ENCODE data around the gene TFR2. TPM values are rescaled to one million over a fixed set of nuclear protein-coding genes. Genes with fewer than 3 reads are reported as not detected.

Gene TFR2
- total and polyA plus RNA-seq, 2 of the 13 experiments (the other 11 are each of a cell fraction or from before 2014, with no cell fraction given) = 36.9 to 64.2 TPM

GRCh38 chr7:100649826-100650565, 8.6 kb upstream of the TFR2 start (continued):
- TF ChIP-seq SP1 (IDR thresholded peaks at IDR 0.05) = 0 out of 2 replicates have a peak, but pooled peaks have one; percentile 28
- TF ChIP-seq SP1 (CRISPR knock-in tag; IDR thresholded peaks at IDR 0.05) = no peak
- TF ChIP-seq TBX2 (CRISPR knock-in tag; IDR thresholded peaks at IDR 0.05; ENCODE audit: borderline replicate concordance) = no peak
- no peak for TF ChIP-seq ZMYM2 (CRISPR knock-in tag; IDR thresholded peaks at IDR 0.05)
- no peak for TF ChIP-seq HOXD1 (CRISPR knock-in tag; IDR thresholded peaks at IDR 0.05)
- TF ChIP-seq ZBTB33 (CRISPR knock-in tag; IDR thresholded peaks at IDR 0.05) = no peak
- peak; percentile 17; the same call in 1 of the 2 replicates for TF ChIP-seq RAD51 (IDR thresholded peaks at IDR 0.05; ENCODE audit: borderline replicate concordance)
- TF ChIP-seq DMTF1 (CRISPR knock-in tag; IDR thresholded peaks at IDR 0.05) = no peak
- TF ChIP-seq NFIC (IDR thresholded peaks at IDR 0.05; ENCODE audit: low read length) = no peak
- 0 out of 2 replicates have a peak, but pooled peaks have one; percentile 34 for TF ChIP-seq NBN (conservative IDR thresholded peaks at IDR 0.05)
- no peak for TF ChIP-seq MEIS1 (CRISPR knock-in tag; IDR thresholded peaks at IDR 0.05; ENCODE audit: borderline replicate concordance)
- 0 out of 2 replicates have a peak, but pooled peaks have one; percentile 47 for TF ChIP-seq NONO (IDR thresholded peaks at IDR 0.05)
- TF ChIP-seq NONO (CRISPR knock-in tag; conservative IDR thresholded peaks at IDR 0.05) = no peak
- TF ChIP-seq ZHX2 (IDR thresholded peaks at IDR 0.05; ENCODE audit: low read depth) = no peak
- TF ChIP-seq ZHX2 (CRISPR knock-in tag; IDR thresholded peaks at IDR 0.05; ENCODE audit: borderline replicate concordance) = no peak
- TF ChIP-seq ZNF468 (CRISPR knock-in tag; IDR thresholded peaks at IDR 0.05) = no peak
- no peak for TF ChIP-seq ZC3H13 (CRISPR knock-in tag; IDR thresholded peaks at IDR 0.05)
- no peak for TF ChIP-seq FOXK2 (IDR thresholded peaks at IDR 0.05)
- no peak for TF ChIP-seq ZUFSP (CRISPR knock-in tag; IDR thresholded peaks at IDR 0.05; ENCODE audit: borderline replicate concordance)
